ENCODE measurements around the gene ZGPAT. TPM values are rescaled to one million over a fixed set of nuclear protein-coding genes. Genes with fewer than 3 reads are reported as not detected.

The ZGPAT gene
- total and polyA plus RNA-seq, 2 of the 13 experiments (the other 11 are each of a cell fraction or from before 2014, with no cell fraction given) = 23.0 to 41.9 TPM

- peak; percentile 58 for TF ChIP-seq ZNF407 (CRISPR knock-in tag; IDR thresholded peaks at IDR 0.05; ENCODE audit: not compliant biosample characterization)
- peak; percentile 88; the same call in 1 of the 2 replicates for TF ChIP-seq NR2F2 (IDR thresholded peaks at IDR 0.05; ENCODE audit: borderline replicate concordance, low read depth)
- TF ChIP-seq PAX8 (CRISPR knock-in tag; IDR thresholded peaks at IDR 0.05; ENCODE audit: borderline replicate concordance) = peak; percentile 98; the same call in 1 of the 2 replicates
- no peak for TF ChIP-seq ZNF235 (CRISPR knock-in tag; IDR thresholded peaks at IDR 0.05; ENCODE audit: borderline replicate concordance)
- TF ChIP-seq PRMT3 (CRISPR knock-in tag; IDR thresholded peaks at IDR 0.05; ENCODE audit: borderline replicate concordance, low read depth) = peak; percentile 96
- TF ChIP-seq ZNF547 (CRISPR knock-in tag; IDR thresholded peaks at IDR 0.05) = peak; percentile 82
- TF ChIP-seq ATF5 (CRISPR knock-in tag; IDR thresholded peaks at IDR 0.05; ENCODE audit: low read depth) = peak; percentile 97
- TF ChIP-seq RARA (CRISPR knock-in tag; IDR thresholded peaks at IDR 0.05) = peak; percentile 94
- TF ChIP-seq ZNF234 (CRISPR knock-in tag; conservative IDR thresholded peaks at IDR 0.05) = no peak; the same call in 1 of the 2 replicates
- TF ChIP-seq KLF16 (CRISPR knock-in tag; IDR thresholded peaks at IDR 0.05) = peak in 1 of 2 experiments; percentile 13; a peak in 2 of 4 replicates
- TF ChIP-seq, protein P1, sequence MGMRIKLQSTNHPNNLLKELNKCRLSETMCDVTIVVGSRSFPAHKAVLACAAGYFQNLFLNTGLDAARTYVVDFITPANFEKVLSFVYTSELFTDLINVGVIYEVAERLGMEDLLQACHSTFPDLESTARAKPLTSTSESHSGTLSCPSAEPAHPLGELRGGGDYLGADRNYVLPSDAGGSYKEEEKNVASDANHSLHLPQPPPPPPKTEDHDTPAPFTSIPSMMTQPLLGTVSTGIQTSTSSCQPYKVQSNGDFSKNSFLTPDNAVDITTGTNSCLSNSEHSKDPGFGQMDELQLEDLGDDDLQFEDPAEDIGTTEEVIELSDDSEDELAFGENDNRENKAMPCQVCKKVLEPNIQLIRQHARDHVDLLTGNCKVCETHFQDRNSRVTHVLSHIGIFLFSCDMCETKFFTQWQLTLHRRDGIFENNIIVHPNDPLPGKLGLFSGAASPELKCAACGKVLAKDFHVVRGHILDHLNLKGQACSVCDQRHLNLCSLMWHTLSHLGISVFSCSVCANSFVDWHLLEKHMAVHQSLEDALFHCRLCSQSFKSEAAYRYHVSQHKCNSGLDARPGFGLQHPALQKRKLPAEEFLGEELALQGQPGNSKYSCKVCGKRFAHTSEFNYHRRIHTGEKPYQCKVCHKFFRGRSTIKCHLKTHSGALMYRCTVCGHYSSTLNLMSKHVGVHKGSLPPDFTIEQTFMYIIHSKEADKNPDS (CRISPR knock-in tag; IDR thresholded peaks at IDR 0.05) = peak; percentile 27; the same call in 1 of the 2 replicates
- no peak for TF ChIP-seq ZMYM2 (CRISPR knock-in tag; IDR thresholded peaks at IDR 0.05)
- TF ChIP-seq TAF15 (IDR thresholded peaks at IDR 0.05; ENCODE audit: low read depth, low read length, poor library complexity, severe bottlenecking) = peak; percentile 84
- peak; percentile 36; the same call in 1 of the 2 replicates for TF ChIP-seq ZNF629 (CRISPR knock-in tag; conservative IDR thresholded peaks at IDR 0.05)
- 0 out of 2 replicates have a peak, but pooled peaks have one; percentile 50 for TF ChIP-seq RNF2 (conservative IDR thresholded peaks at IDR 0.05; ENCODE audit: low read depth)
- peak; percentile 36; the same call in 1 of the 2 replicates for TF ChIP-seq ZNF143 (CRISPR knock-in tag; IDR thresholded peaks at IDR 0.05)
- TF ChIP-seq KDM2A (CRISPR knock-in tag; IDR thresholded peaks at IDR 0.05; ENCODE audit: borderline replicate concordance, low read depth) = peak; percentile 42
- TF ChIP-seq SALL1 (CRISPR knock-in tag; IDR thresholded peaks at IDR 0.05) = peak; percentile 73; the same call in 1 of the 2 replicates
Measured at GRCh38 chr20:63737945-63738686, 30.3 kb downstream of the ZGPAT start (continued).
